Uterus (tissue), 2 donors: Measurements from ENCODE around the gene SERPINA4.

Experiments
- CTCF ChIP-seq, 4 experiments: fragments of 200-600 bp in 2 of 4; fragments of 450-650 bp in 2 of 4; sonication (generic) in 2 of 4; IDR thresholded peaks; one replicate each; pipeline ENCODE4 v1.5.1; 2016 to 2019; ENCODE audit warnings: antibody characterized with exemption in 4 of 4, mild to moderate bottlenecking in 2 of 4, moderate library complexity in 1 of 4
- POLR2A ChIP-seq, 2 donors: fragments of 450-650 bp; IDR thresholded peaks; one replicate each; pipeline ENCODE4 v1.6.1; 2016; ENCODE audit warnings: antibody characterized with exemption in 2 of 2, mild to moderate bottlenecking in 1 of 2, moderate library complexity in 1 of 2

- TF ChIP-seq POLR2A (IDR thresholded peaks at IDR 0.05) (no peak), CTCF (IDR thresholded peaks at IDR 0.05) (no peak)
Measured at GRCh38 chr14:94591073-94591472, 29.8 kb downstream of the SERPINA4 start.
